GM12878 (cell line): ENCODE data around the gene PRDM8.

Source experiments
- GABPA ChIP-seq: IDR thresholded peaks from 2 replicates; pipeline ENCODE4 v1.6.1; 2014; ENCODE audit warnings: antibody characterized with exemption, low read depth, mild to moderate bottlenecking, inconsistent platforms
- ZNF274 ChIP-seq: IDR thresholded peaks from one replicate; pipeline ENCODE4 v1.8.0; 2011; ENCODE audit not compliant: insufficient read length, insufficient read depth

DNA sequence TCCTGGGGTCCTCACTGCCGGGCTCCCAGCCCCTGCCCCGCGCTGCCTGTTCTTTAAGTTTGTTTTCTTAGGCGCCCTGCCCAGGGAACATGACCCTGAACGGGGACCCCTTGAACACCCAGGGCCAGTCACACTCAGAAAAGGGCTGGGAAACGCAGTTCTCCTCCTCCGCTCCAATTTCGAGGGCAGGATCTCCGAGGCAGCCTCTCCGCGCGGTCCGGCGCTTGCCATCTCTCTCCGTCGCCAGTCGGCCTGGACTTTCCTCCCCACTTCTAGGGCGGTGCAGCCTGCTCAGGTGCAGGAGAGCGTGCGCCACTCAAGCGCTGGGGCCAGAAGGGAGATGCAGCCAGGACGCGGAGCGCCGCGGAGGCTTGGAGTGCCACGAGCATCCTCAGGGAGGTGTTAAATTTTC, 9.9 kb downstream of the PRDM8 start:
- TF ChIP-seq GABPA = no peak
- TF ChIP-seq ZNF274 = no peak
